Measurements from ENCODE around the gene CCDC117. TPM values are rescaled to one million over a fixed set of nuclear protein-coding genes. Genes with fewer than 3 reads are reported as not detected.

Gene CCDC117
- polyA plus RNA-seq, 1 donor from 2014 or later, result 23.1 TPM

GRCh38 chr22:28833276-28833923, 60.9 kb downstream of the CCDC117 start:
- no peaks in the 10 kb centered on the region for H3K9me3 ChIP-seq (ENCODE audit: low read length)
- H3K9ac ChIP-seq (ENCODE audit: low read length), result no peak overlapping the region
- H3F3A ChIP-seq (ENCODE audit: insufficient read depth, low read length, poor library complexity, severe bottlenecking), result no peaks in the 10 kb centered on the region
- TF ChIP-seq CTCF (IDR thresholded peaks at IDR 0.05; ENCODE audit: poor library complexity, severe bottlenecking) (no peak), REST (IDR thresholded peaks at IDR 0.05; ENCODE audit: borderline replicate concordance) (no peak)
- no peak overlapping the region for H3K4me3 ChIP-seq (ENCODE audit: low read length)
- no peak overlapping the region for H3K4me2 ChIP-seq (ENCODE audit: low read length)
- no peaks in the 10 kb centered on the region for H3K36me3 ChIP-seq (ENCODE audit: insufficient read depth, low read length)
- H3K9me2 ChIP-seq (ENCODE audit: insufficient read depth, low read length), result no peaks in the 10 kb centered on the region
- no peaks in the 10 kb centered on the region for H3K79me2 ChIP-seq (replicated peaks; ENCODE audit: insufficient read depth, low read length)
- no peak overlapping the region for H2AFZ ChIP-seq (ENCODE audit: low read depth, low read length)
- H3K27me3 ChIP-seq (ENCODE audit: insufficient read depth, low read depth, low read length), result no peaks in the 10 kb centered on the region
- H3K27ac ChIP-seq (ENCODE audit: low read length), result no peak overlapping the region
- H4K20me1 ChIP-seq (ENCODE audit: insufficient read depth), result no peaks in the 10 kb centered on the region

- H3K27ac ChIP-seq (ENCODE audit: low read length), result no peak overlapping the region
- no peaks in the 10 kb centered on the region for H3K9me2 ChIP-seq (ENCODE audit: insufficient read depth, low read length)
- H3K79me2 ChIP-seq (replicated peaks; ENCODE audit: insufficient read depth, low read length), result no peaks in the 10 kb centered on the region
- H3K4me2 ChIP-seq (ENCODE audit: low read length), result no peak overlapping the region
- no peaks in the 10 kb centered on the region for H3K27me3 ChIP-seq (ENCODE audit: insufficient read depth, low read depth, low read length)
- no peaks in the 10 kb centered on the region for H3F3A ChIP-seq (ENCODE audit: insufficient read depth, low read length, poor library complexity, severe bottlenecking)
- no peak overlapping the region for H3K9ac ChIP-seq (ENCODE audit: low read length)
- H3K4me3 ChIP-seq (ENCODE audit: low read length), result no peak overlapping the region
- no peaks in the 10 kb centered on the region for H3K9me3 ChIP-seq (ENCODE audit: low read length)
- no peak overlapping the region for H2AFZ ChIP-seq (ENCODE audit: low read depth, low read length)
- H3K36me3 ChIP-seq (ENCODE audit: insufficient read depth, low read length), result no peaks in the 10 kb centered on the region
- H4K20me1 ChIP-seq (ENCODE audit: insufficient read depth), result no peaks in the 10 kb centered on the region
- TF ChIP-seq MXI1 (conservative IDR thresholded peaks at IDR 0.05; ENCODE audit: poor library complexity, severe bottlenecking) (no peak), RAD21 (conservative IDR thresholded peaks at IDR 0.05) (no peak), EZH2 (IDR thresholded peaks at IDR 0.05; ENCODE audit: borderline replicate concordance, insufficient read depth, low read length, poor library complexity, severe bottlenecking) (no peak), SMC3 (conservative IDR thresholded peaks at IDR 0.05; ENCODE audit: poor library complexity) (no peak), TAF1 (IDR thresholded peaks at IDR 0.05; ENCODE audit: low read depth) (no peak), EP300 (conservative IDR thresholded peaks at IDR 0.05; ENCODE audit: poor library complexity, severe bottlenecking) (no peak), CTCF (IDR thresholded peaks at IDR 0.05; ENCODE audit: poor library complexity, severe bottlenecking) (no peak)
Measured at GRCh38 chr22:28835630-28836189, 63.2 kb downstream of the CCDC117 start.
